GM23338 (cell line): ENCODE measurements around the gene OR7A10. TPM values are rescaled to one million over a fixed set of nuclear protein-coding genes. Genes with fewer than 3 reads are reported as not detected.

Experiments
- ATAC-seq: fragments of 200-7000 bp; cut with Tn5 transposase; 3 replicates; pipeline ENCODE4 v1.9.1; 2020
- DNase-seq: peaks from one replicate; pipeline ENCODE4 v3.0.0-alpha.2; 2015; ENCODE audit warnings: low spot score
- H2AFZ ChIP-seq: fragments of 200-600 bp; sonication (generic); 2 replicates; pipeline ENCODE4 v1.8.0; 2016; ENCODE audit warnings: antibody characterized with exemption, mild to moderate bottlenecking, moderate library complexity
- H3F3A ChIP-seq: fragments of 200-600 bp; sonication (generic); replicated peaks from 2 replicates; pipeline ENCODE4 v1.8.0; 2017; ENCODE audit warnings: antibody characterized with exemption, mixed run types, low read depth
- H3K27ac ChIP-seq: fragments of 200-600 bp; sonication (generic); 2 replicates; pipeline ENCODE4 v1.6.1; 2016; ENCODE audit warnings: low read depth
- H3K27me3 ChIP-seq: fragments of 200-600 bp; sonication (generic); 2 replicates; pipeline ENCODE4 v1.8.0; 2016; ENCODE audit warnings: mild to moderate bottlenecking, mixed run types, moderate library complexity; ENCODE audit not compliant: insufficient read depth
- H3K36me3 ChIP-seq: fragments of 200-600 bp; sonication (generic); 2 replicates; pipeline ENCODE4 v1.8.0; 2016; ENCODE audit warnings: mild to moderate bottlenecking; ENCODE audit not compliant: insufficient read depth
- H3K4me1 ChIP-seq: fragments of 200-600 bp; sonication (generic); 2 replicates; pipeline ENCODE4 v1.8.0; 2016; ENCODE audit warnings: mild to moderate bottlenecking, moderate library complexity; ENCODE audit not compliant: insufficient read depth
- H3K4me2 ChIP-seq: fragments of 200-600 bp; sonication (generic); 2 replicates; pipeline ENCODE4 v1.7.1; 2017; ENCODE audit warnings: mixed run types
- H3K4me3 ChIP-seq: fragments of 200-600 bp; sonication (generic); 2 replicates; pipeline ENCODE4 v1.6.1; 2016; ENCODE audit warnings: mixed run types
- H3K79me2 ChIP-seq: fragments of 200-600 bp; sonication (generic); replicated peaks from 2 replicates; pipeline ENCODE4 v1.8.0; 2017; ENCODE audit warnings: mild to moderate bottlenecking; ENCODE audit not compliant: insufficient read depth
- H3K9me2 ChIP-seq: fragments of 200-600 bp; sonication (generic); 2 replicates; pipeline ENCODE4 v1.8.0; 2017; ENCODE audit not compliant: insufficient read depth
- H4K20me1 ChIP-seq: fragments of 200-600 bp; sonication (generic); replicated peaks from 2 replicates; pipeline ENCODE4 v1.8.0; 2017; ENCODE audit warnings: mild to moderate bottlenecking; ENCODE audit not compliant: insufficient read depth
- H3K27ac Mint-ChIP-seq: 2 replicates; pipeline ENCODE4 v1.8.0; 2020; ENCODE audit warnings: inconsistent platforms, mild to moderate bottlenecking, moderate library complexity, mixed read lengths
- H3K27me3 Mint-ChIP-seq: 3 replicates; pipeline ENCODE4 v1.8.0; 2022; ENCODE audit warnings: low read depth, mild to moderate bottlenecking, moderate library complexity, mixed read lengths, inconsistent platforms; ENCODE audit not compliant: insufficient read depth, poor library complexity
- H3K36me3 Mint-ChIP-seq: 3 replicates; pipeline ENCODE4 v1.8.0; 2021; ENCODE audit warnings: low read depth, mild to moderate bottlenecking, inconsistent platforms, moderate library complexity, mixed read lengths
- H3K4me1 Mint-ChIP-seq: 3 replicates; pipeline ENCODE4 v1.8.0; 2020; ENCODE audit warnings: mild to moderate bottlenecking, inconsistent platforms, mixed read lengths
- H3K4me3 Mint-ChIP-seq: 3 replicates; pipeline ENCODE4 v1.8.0; 2021; ENCODE audit warnings: moderate library complexity, mild to moderate bottlenecking, inconsistent platforms, mixed read lengths
- H3K9me3 Mint-ChIP-seq: 3 replicates; pipeline ENCODE4 v1.8.0; 2020; ENCODE audit warnings: moderate library complexity, mild to moderate bottlenecking, inconsistent platforms, mixed read lengths
- CREB1 ChIP-seq: fragments of 250-450 bp; sonication (Bioruptor Pico); IDR thresholded peaks from 2 replicates; pipeline ENCODE4 v1.5.0; 2020; ENCODE audit warnings: low read depth, mild to moderate bottlenecking, moderate library complexity
- CTCF ChIP-seq, 2 experiments: fragments of 200-600 bp in 1 of 2; sonication (generic) in 1 of 2; conservative IDR thresholded peaks; 2 replicates each; pipeline versions ENCODE4 v1.5.1 to v1.6.1; 2016 to 2017; ENCODE audit warnings: antibody characterized with exemption in 2 of 2, low read depth in 2 of 2, mild to moderate bottlenecking in 2 of 2, moderate library complexity in 1 of 2
- ETS1 ChIP-seq: IDR thresholded peaks from 2 replicates; pipeline ENCODE4 v1.6.1; 2016; ENCODE audit warnings: antibody characterized with exemption
- EZH2 ChIP-seq: fragments of 200-600 bp; sonication (generic); IDR thresholded peaks from one replicate; pipeline ENCODE4 v1.8.0; 2017; ENCODE audit warnings: antibody characterized with exemption, mild to moderate bottlenecking, low read depth; ENCODE audit not compliant: unreplicated experiment
- EZH2phosphoT487 ChIP-seq: fragments of 200-600 bp; sonication (generic); IDR thresholded peaks from one replicate; pipeline ENCODE4 v1.8.1; 2018; ENCODE audit warnings: antibody characterized with exemption; ENCODE audit not compliant: unreplicated experiment
- JUNB ChIP-seq: IDR thresholded peaks from one replicate; pipeline ENCODE4 v1.6.1; 2016; ENCODE audit warnings: antibody characterized with exemption; ENCODE audit not compliant: unreplicated experiment
- NANOG ChIP-seq: IDR thresholded peaks from 2 replicates; pipeline ENCODE4 v1.6.1; 2016; ENCODE audit warnings: antibody characterized with exemption, borderline replicate concordance
- POLR2AphosphoS5 ChIP-seq: IDR thresholded peaks from 2 replicates; pipeline ENCODE4 v1.6.1; 2016; ENCODE audit warnings: antibody characterized with exemption, low read depth
- REST ChIP-seq: IDR thresholded peaks from one replicate; pipeline ENCODE4 v1.6.1; 2018; ENCODE audit warnings: antibody characterized with exemption; ENCODE audit not compliant: unreplicated experiment
- ZNF114 ChIP-seq: fragments of 250-450 bp; sonication (Bioruptor Pico); IDR thresholded peaks from 2 replicates; pipeline ENCODE4 v1.5.0; 2020; ENCODE audit warnings: mild to moderate bottlenecking, moderate library complexity
- ZNF331 ChIP-seq: fragments of 250-450 bp; sonication (Bioruptor Pico); IDR thresholded peaks from 2 replicates; pipeline ENCODE4 v1.5.0; 2020; ENCODE audit warnings: low read depth, mild to moderate bottlenecking, moderate library complexity
- ZNF462 ChIP-seq: fragments of 250-450 bp; sonication (Bioruptor Pico); IDR thresholded peaks from 2 replicates; pipeline ENCODE4 v1.5.0; 2020; ENCODE audit warnings: mild to moderate bottlenecking, moderate library complexity
- polyA plus RNA-seq: library from polyadenylated mRNA; unstranded; fragments of >200 nt; fragmentation: Nextera tagmentation; extraction: Ambion mirVana; gene quantifications from 2 replicates; pipeline ENCODE4 v1.2.1, GENCODE V29; 2016
- total RNA-seq: library from RNA; depleted of rRNA; stranded (reverse); fragments of >200 nt; shearing (Covaris generic); gene quantifications from 2 replicates; pipeline ENCODE4 v1.2.3, GENCODE V29; 2014

The OR7A10 gene
- total and polyA plus RNA-seq, 2 experiments from 2014 or later: not detected

GRCh38 chr19:14796021-14796420 is 52.7 kb downstream of the OR7A10 start:
- Histone ChIP-seq H3K36me3 (no peaks in the 10 kb centered on the region), H3K9me2 (peaks cover 4% of the 10 kb centered on the region; the same call in 1 of the 2 replicates), H3K4me2 (no peak overlapping the region), H3K27ac (no peak overlapping the region), H3K79me2 (no peaks in the 10 kb centered on the region), H3K4me1 (no peaks in the 10 kb centered on the region), H3K4me3 (no peak overlapping the region), H4K20me1 (no peaks in the 10 kb centered on the region), H3F3A (no peaks in the 10 kb centered on the region), H3K27me3 (no peaks in the 10 kb centered on the region), H2AFZ (peak overlapping the region; percentile 52; the same call in 1 of the 2 replicates)
- DNase-seq: no peak
- Mint-ChIP-seq H3K27me3 (peaks cover 7% of the 10 kb centered on the region), H3K27ac (no peak overlapping the region), H3K4me3 (no peak overlapping the region), H3K4me1 (no peaks in the 10 kb centered on the region; the same call in 2 of the 3 replicates), H3K36me3 (no peaks in the 10 kb centered on the region), H3K9me3 (peaks cover 57% of the 10 kb centered on the region)
- no peak for ATAC-seq
- TF ChIP-seq EZH2phosphoT487 (no peak), ZNF462 (CRISPR knock-in tag) (no peak), REST (no peak), ZNF331 (CRISPR knock-in tag) (no peak), CREB1 (CRISPR knock-in tag) (no peak), JUNB (no peak), POLR2AphosphoS5 (no peak), NANOG (no peak), ETS1 (no peak), EZH2 (no peak), CTCF (conservative IDR thresholded peaks at IDR 0.05; ENCODE audit: low read depth in 2 of 2) (no peak), ZNF114 (CRISPR knock-in tag) (no peak)
